Activated naive CD8-positive, alpha-beta T cell treated with anti-CD3 and anti-CD28 coated beads, Interleukin-2, amount 10 ng/mL, durations not matched to agents 7 days and 5 days (primary cell): ENCODE measurements around the gene FOXK1. TPM values are rescaled to one million over a fixed set of nuclear protein-coding genes. Genes with fewer than 3 reads are reported as not detected.

Source experiments
- ATAC-seq: fragments of 150-1000 bp; cut with Tn5 transposase; one replicate; pipeline ENCODE4 v1.10.0; 2021; ENCODE audit warnings: low read depth, moderate library complexity
- POLR2A ChIA-PET: fragments of 350-600 bp; sonication (Branson Sonifier 250); formaldehyde crosslinking; loops from one replicate; lab custom pipeline; 2021; ENCODE audit warnings: antibody characterized with exemption; lab: Charles Lee
- DNase-seq: peaks from one replicate; pipeline ENCODE4 v3.0.0; 2021
- H3K27ac Mint-ChIP-seq: one replicate; pipeline ENCODE4 v1.8.0; 2022; ENCODE audit warnings: mild to moderate bottlenecking, mixed read lengths
- H3K27me3 Mint-ChIP-seq: one replicate; pipeline ENCODE4 v1.8.0; 2022; ENCODE audit warnings: mild to moderate bottlenecking, moderate library complexity, mixed read lengths
- H3K36me3 Mint-ChIP-seq: one replicate; pipeline ENCODE4 v1.8.0; 2021; ENCODE audit warnings: mild to moderate bottlenecking, mixed read lengths
- H3K4me1 Mint-ChIP-seq: one replicate; pipeline ENCODE4 v1.8.0; 2021; ENCODE audit warnings: mixed read lengths
- H3K4me3 Mint-ChIP-seq: one replicate; pipeline ENCODE4 v1.8.0; 2022; ENCODE audit warnings: mild to moderate bottlenecking, moderate library complexity, mixed read lengths
- H3K9me3 Mint-ChIP-seq: one replicate; pipeline ENCODE4 v1.8.0; 2021; ENCODE audit warnings: mixed read lengths
- total RNA-seq, 2 experiments: library from RNA; stranded (reverse); gene quantifications; one replicate each; pipeline ENCODE4 v1.2.3, GENCODE V29; 2021

FOXK1 gene
- total RNA-seq, 2 experiments from 2014 or later: 41.7 to 42.1 TPM

GRCh38 chr7:4711093-4711492 lies 29.0 kb downstream of the FOXK1 start:
- Mint-ChIP-seq H3K4me3 (no peak overlapping the region), H3K9me3 (no peaks in the 10 kb centered on the region), H3K36me3 (peaks cover 13% of the 10 kb centered on the region), H3K27ac (no peak overlapping the region), H3K27me3 (no peaks in the 10 kb centered on the region), H3K4me1 (peaks cover 6% of the 10 kb centered on the region)
- no peak for ATAC-seq
- POLR2A ChIA-PET: interaction anchor here (1.9 kb wide), 1 partner anchor 14 kb away, joined by 5 read pairs; no protein-coding TSS in a partner anchor
- no peak for DNase-seq

GRCh38 chr7:4711634-4712033 lies 29.5 kb downstream of the FOXK1 start:
- no peak overlapping the region for H3K4me3 Mint-ChIP-seq
- no peaks in the 10 kb centered on the region for H3K27me3 Mint-ChIP-seq
- H3K9me3 Mint-ChIP-seq: no peaks in the 10 kb centered on the region
- peaks cover 13% of the 10 kb centered on the region for H3K36me3 Mint-ChIP-seq
- ATAC-seq (no peak), DNase-seq (no peak)
- H3K27ac Mint-ChIP-seq: no peak overlapping the region
- H3K4me1 Mint-ChIP-seq: peaks cover 9% of the 10 kb centered on the region
- POLR2A ChIA-PET: interaction anchor here (1.9 kb wide), 1 partner anchor 13 kb away, joined by 5 read pairs; no protein-coding TSS in a partner anchor

- ATAC-seq: no peak
- POLR2A ChIA-PET: no interaction called here
These were observed 30.4 kb downstream of the FOXK1 start for GRCh38 chr7:4712281-4713182.

GRCh38 chr7:4713183-4713784 lies 31.2 kb downstream of the FOXK1 start:
- DNase-seq: no peak
- H3K9me3 Mint-ChIP-seq: no peaks in the 10 kb centered on the region
- no peak overlapping the region for H3K27ac Mint-ChIP-seq
- H3K4me3 Mint-ChIP-seq: no peak overlapping the region
- ATAC-seq: no peak
- peaks cover 19% of the 10 kb centered on the region for H3K36me3 Mint-ChIP-seq
- H3K27me3 Mint-ChIP-seq: no peaks in the 10 kb centered on the region
- POLR2A ChIA-PET: no interaction called here
- H3K4me1 Mint-ChIP-seq: peaks cover 9% of the 10 kb centered on the region

More at GRCh38 chr7:4712281-4713182, 30.4 kb downstream of the FOXK1 start:
- H3K4me1 Mint-ChIP-seq: peaks cover 9% of the 10 kb centered on the region
- H3K4me3 Mint-ChIP-seq: no peak overlapping the region
- H3K27me3 Mint-ChIP-seq: no peaks in the 10 kb centered on the region
- H3K27ac Mint-ChIP-seq: no peak overlapping the region
- no peaks in the 10 kb centered on the region for H3K9me3 Mint-ChIP-seq
- H3K36me3 Mint-ChIP-seq: peaks cover 19% of the 10 kb centered on the region
- no peak for DNase-seq

- Mint-ChIP-seq H3K9me3 (no peaks in the 10 kb centered on the region), H3K4me3 (no peak overlapping the region), H3K27ac (no peak overlapping the region), H3K4me1 (peaks cover 9% of the 10 kb centered on the region), H3K27me3 (no peaks in the 10 kb centered on the region), H3K36me3 (peaks cover 19% of the 10 kb centered on the region)
- POLR2A ChIA-PET: no interaction called here
- no peak for ATAC-seq
- no peak for DNase-seq
These were observed 32.1 kb downstream of the FOXK1 start for GRCh38 chr7:4714161-4714700.

- H3K9me3 Mint-ChIP-seq: no peaks in the 10 kb centered on the region
- no peak overlapping the region for H3K27ac Mint-ChIP-seq
- no peak for DNase-seq
- ATAC-seq: no peak
- no peaks in the 10 kb centered on the region for H3K27me3 Mint-ChIP-seq
- no peak overlapping the region for H3K4me3 Mint-ChIP-seq
- peaks cover 10% of the 10 kb centered on the region for H3K4me1 Mint-ChIP-seq
- POLR2A ChIA-PET: no interaction called here
- peaks cover 19% of the 10 kb centered on the region for H3K36me3 Mint-ChIP-seq
These were observed 32.8 kb downstream of the FOXK1 start for GRCh38 chr7:4714767-4715409.

- H3K4me3 Mint-ChIP-seq: no peak overlapping the region
- POLR2A ChIA-PET: interaction anchor here (0.7 kb wide), 1 partner anchor 10 kb away, joined by 3 read pairs; no protein-coding TSS in a partner anchor
- H3K27ac Mint-ChIP-seq: no peak overlapping the region
- peaks cover 19% of the 10 kb centered on the region for H3K36me3 Mint-ChIP-seq
- DNase-seq (no peak), ATAC-seq (no peak)
- H3K9me3 Mint-ChIP-seq: no peaks in the 10 kb centered on the region
- H3K4me1 Mint-ChIP-seq: peaks cover 13% of the 10 kb centered on the region
- no peaks in the 10 kb centered on the region for H3K27me3 Mint-ChIP-seq
These were observed 33.3 kb downstream of the FOXK1 start for GRCh38 chr7:4715410-4715776.

- ATAC-seq: no peak
- Mint-ChIP-seq H3K36me3 (peaks cover 10% of the 10 kb centered on the region), H3K27ac (no peak overlapping the region), H3K4me1 (peaks cover 10% of the 10 kb centered on the region), H3K9me3 (no peaks in the 10 kb centered on the region), H3K27me3 (no peaks in the 10 kb centered on the region), H3K4me3 (no peak overlapping the region)
- POLR2A ChIA-PET: no interaction called here
- DNase-seq: no peak
These were observed 35.1 kb downstream of the FOXK1 start for GRCh38 chr7:4716946-4717795.

GRCh38 chr7:4718075-4718474 lies 36.0 kb downstream of the FOXK1 start:
- ATAC-seq (no peak), DNase-seq (no peak)
- no peaks in the 10 kb centered on the region for H3K9me3 Mint-ChIP-seq
- peaks cover 7% of the 10 kb centered on the region for H3K4me1 Mint-ChIP-seq
- H3K4me3 Mint-ChIP-seq: no peak overlapping the region
- peaks cover 10% of the 10 kb centered on the region for H3K36me3 Mint-ChIP-seq
- no peaks in the 10 kb centered on the region for H3K27me3 Mint-ChIP-seq
- POLR2A ChIA-PET: no interaction called here
- H3K27ac Mint-ChIP-seq: no peak overlapping the region

- H3K9me3 Mint-ChIP-seq: no peaks in the 10 kb centered on the region
- ATAC-seq (no peak), DNase-seq (no peak)
- H3K4me3 Mint-ChIP-seq: no peak overlapping the region
- POLR2A ChIA-PET: interaction anchor here (0.7 kb wide), 1 partner anchor 25 kb away, joined by 4 read pairs; no protein-coding TSS in a partner anchor
- H3K27ac Mint-ChIP-seq: no peak overlapping the region
- H3K4me1 Mint-ChIP-seq: peaks cover 18% of the 10 kb centered on the region
- no peaks in the 10 kb centered on the region for H3K27me3 Mint-ChIP-seq
- peaks cover 10% of the 10 kb centered on the region for H3K36me3 Mint-ChIP-seq
These were observed 38.1 kb downstream of the FOXK1 start for GRCh38 chr7:4720225-4720624.

- POLR2A ChIA-PET: interaction anchor here (0.9 kb wide), 1 partner anchor 24 kb away, joined by 4 read pairs; no protein-coding TSS in a partner anchor
- DNase-seq (no peak), ATAC-seq (no peak)
- peaks cover 23% of the 10 kb centered on the region for H3K4me1 Mint-ChIP-seq
- H3K27ac Mint-ChIP-seq: no peak overlapping the region
- no peak overlapping the region for H3K4me3 Mint-ChIP-seq
- no peaks in the 10 kb centered on the region for H3K9me3 Mint-ChIP-seq
- no peaks in the 10 kb centered on the region for H3K27me3 Mint-ChIP-seq
- H3K36me3 Mint-ChIP-seq: peaks cover 4% of the 10 kb centered on the region
These were observed 40.2 kb downstream of the FOXK1 start for GRCh38 chr7:4722308-4722707.

GRCh38 chr7:4722960-4723630 lies 41.0 kb downstream of the FOXK1 start:
- ATAC-seq (no peak), DNase-seq (no peak)
- H3K27ac Mint-ChIP-seq: no peak overlapping the region
- no peak overlapping the region for H3K4me3 Mint-ChIP-seq
- no peaks in the 10 kb centered on the region for H3K9me3 Mint-ChIP-seq
- H3K27me3 Mint-ChIP-seq: no peaks in the 10 kb centered on the region
- H3K4me1 Mint-ChIP-seq: peaks cover 23% of the 10 kb centered on the region
- H3K36me3 Mint-ChIP-seq: peaks cover 4% of the 10 kb centered on the region
- POLR2A ChIA-PET: interaction anchor here (0.9 to 4.0 kb wide), 4 partner anchors 10 to 81 kb away, joined by 4 to 23 read pairs (median 13); partner anchors contain the start of gene AP5Z1
